ENCODE measurements around the gene INPP5B.

INPP5B gene

DNA sequence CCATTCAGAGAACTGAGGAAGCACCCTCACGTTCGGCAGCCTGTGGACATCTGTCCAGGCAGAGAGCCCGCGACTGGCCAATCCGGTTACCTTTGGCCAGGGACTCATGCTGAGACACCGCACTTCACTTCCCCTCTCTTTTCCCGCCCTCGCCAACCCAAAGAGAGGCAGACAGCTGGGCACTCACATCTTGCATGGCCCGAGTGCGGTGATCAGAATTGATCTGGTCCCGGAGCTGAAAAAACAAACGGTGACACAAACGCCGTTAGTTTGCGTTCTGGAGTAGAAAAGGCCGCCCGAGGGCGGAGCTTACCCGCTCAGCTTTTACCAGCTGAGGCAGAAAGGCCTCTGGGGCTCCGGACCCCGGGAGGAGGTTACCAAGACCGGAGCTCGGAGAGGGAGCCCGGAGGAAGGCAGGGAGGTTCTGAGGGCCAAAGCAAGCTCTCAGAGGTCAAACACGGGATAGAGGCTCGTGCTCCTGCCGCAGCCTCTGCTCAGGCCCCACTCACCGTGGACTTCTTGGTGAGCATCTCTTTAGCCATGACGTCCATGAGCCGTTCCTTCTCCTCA, 42.6 kb upstream of the INPP5B start:
- TF ChIP-seq, protein P1, sequence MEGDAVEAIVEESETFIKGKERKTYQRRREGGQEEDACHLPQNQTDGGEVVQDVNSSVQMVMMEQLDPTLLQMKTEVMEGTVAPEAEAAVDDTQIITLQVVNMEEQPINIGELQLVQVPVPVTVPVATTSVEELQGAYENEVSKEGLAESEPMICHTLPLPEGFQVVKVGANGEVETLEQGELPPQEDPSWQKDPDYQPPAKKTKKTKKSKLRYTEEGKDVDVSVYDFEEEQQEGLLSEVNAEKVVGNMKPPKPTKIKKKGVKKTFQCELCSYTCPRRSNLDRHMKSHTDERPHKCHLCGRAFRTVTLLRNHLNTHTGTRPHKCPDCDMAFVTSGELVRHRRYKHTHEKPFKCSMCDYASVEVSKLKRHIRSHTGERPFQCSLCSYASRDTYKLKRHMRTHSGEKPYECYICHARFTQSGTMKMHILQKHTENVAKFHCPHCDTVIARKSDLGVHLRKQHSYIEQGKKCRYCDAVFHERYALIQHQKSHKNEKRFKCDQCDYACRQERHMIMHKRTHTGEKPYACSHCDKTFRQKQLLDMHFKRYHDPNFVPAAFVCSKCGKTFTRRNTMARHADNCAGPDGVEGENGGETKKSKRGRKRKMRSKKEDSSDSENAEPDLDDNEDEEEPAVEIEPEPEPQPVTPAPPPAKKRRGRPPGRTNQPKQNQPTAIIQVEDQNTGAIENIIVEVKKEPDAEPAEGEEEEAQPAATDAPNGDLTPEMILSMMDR (conservative IDR thresholded peaks at IDR 0.05; ENCODE audit: low read length): no peak
- TF ChIP-seq EZH2phosphoT487 (IDR thresholded peaks at IDR 0.05; ENCODE audit: borderline replicate concordance): no peak
- Histone ChIP-seq H3K4me3 (ENCODE audit: low read length, poor library complexity, severe bottlenecking) (peak overlapping the region; percentile 79), H3K9me3 (ENCODE audit: insufficient read depth, low read depth, low read length) (no peaks in the 10 kb centered on the region), H3K4me1 (ENCODE audit: insufficient read depth, low read length, poor library complexity, severe bottlenecking) (peaks cover 10% of the 10 kb centered on the region), H3K36me3 (ENCODE audit: insufficient read depth, low read length) (peaks cover 20% of the 10 kb centered on the region; the same call in 1 of the 2 replicates), H3K27me3 (ENCODE audit: insufficient read depth, low read length, poor library complexity, severe bottlenecking) (no peaks in the 10 kb centered on the region), H3K9me2 (replicated peaks; ENCODE audit: low read depth, low read length) (no peaks in the 10 kb centered on the region), H3K4me2 (ENCODE audit: low read depth, low read length, poor library complexity, severe bottlenecking) (peak overlapping the region; percentile 65), H3K9ac (ENCODE audit: low read depth, low read length, poor library complexity, severe bottlenecking) (peak overlapping the region; percentile 83), H3F3A (ENCODE audit: low read depth) (no peaks in the 10 kb centered on the region; the same call in 1 of the 2 replicates), H2AFZ (ENCODE audit: low read length) (peak overlapping the region; percentile 77), H3K79me2 (ENCODE audit: insufficient read depth, low read length) (peaks cover 28% of the 10 kb centered on the region), H4K20me1 (ENCODE audit: insufficient read depth, low read length, poor library complexity, severe bottlenecking) (peaks cover 16% of the 10 kb centered on the region)

GRCh38 chr1:37987679-37988078, 40.8 kb upstream of the INPP5B start:
- H3K27me3 ChIP-seq (ENCODE audit: insufficient read depth, low read length, poor library complexity, severe bottlenecking): no peaks in the 10 kb centered on the region
- H3K79me2 ChIP-seq (ENCODE audit: insufficient read depth, low read length): peaks cover 28% of the 10 kb centered on the region
- H3K4me2 ChIP-seq (ENCODE audit: low read depth, low read length, poor library complexity, severe bottlenecking): peak overlapping the region; percentile 65
- H3K36me3 ChIP-seq (ENCODE audit: insufficient read depth, low read length): peaks cover 30% of the 10 kb centered on the region; the same call in 1 of the 2 replicates
- H3K4me3 ChIP-seq (ENCODE audit: low read length, poor library complexity, severe bottlenecking): peak overlapping the region; percentile 79
- no peaks in the 10 kb centered on the region for H3K9me2 ChIP-seq (replicated peaks; ENCODE audit: low read depth, low read length)
- peaks cover 16% of the 10 kb centered on the region for H4K20me1 ChIP-seq (ENCODE audit: insufficient read depth, low read length, poor library complexity, severe bottlenecking)
- no peak for TF ChIP-seq EZH2phosphoT487 (IDR thresholded peaks at IDR 0.05; ENCODE audit: borderline replicate concordance)
- TF ChIP-seq, protein P1 (conservative IDR thresholded peaks at IDR 0.05; ENCODE audit: low read length): no peak
- H3K9me3 ChIP-seq (ENCODE audit: insufficient read depth, low read depth, low read length): no peaks in the 10 kb centered on the region
- no peaks in the 10 kb centered on the region; the same call in 1 of the 2 replicates for H3F3A ChIP-seq (ENCODE audit: low read depth)
- H3K4me1 ChIP-seq (ENCODE audit: insufficient read depth, low read length, poor library complexity, severe bottlenecking): peaks cover 10% of the 10 kb centered on the region
- H3K9ac ChIP-seq (ENCODE audit: low read depth, low read length, poor library complexity, severe bottlenecking): peak overlapping the region; percentile 83
- no peak overlapping the region for H2AFZ ChIP-seq (ENCODE audit: low read length)

DNA sequence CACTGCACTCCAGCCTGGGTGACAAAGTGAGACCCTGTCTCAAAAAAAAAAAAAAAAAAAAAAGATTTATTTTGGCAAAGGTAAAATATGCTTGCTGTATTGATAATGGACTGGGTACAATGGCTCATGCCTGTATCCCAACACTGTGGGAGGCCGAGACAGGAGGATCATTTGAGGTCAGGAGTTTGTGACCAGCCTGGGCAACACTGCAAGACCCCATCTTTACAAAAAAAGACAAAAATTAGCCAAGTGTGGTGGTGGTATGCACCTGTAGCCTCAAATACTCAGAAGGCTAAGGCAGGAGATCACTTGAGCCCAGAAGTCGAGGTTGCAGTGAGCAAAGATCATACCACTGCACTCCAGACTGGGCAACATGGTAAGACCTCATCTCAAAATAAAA, 36.7 kb upstream of the INPP5B start:
- H3K36me3 ChIP-seq (ENCODE audit: insufficient read depth, low read length): peaks cover 69% of the 10 kb centered on the region
- H3K9ac ChIP-seq (ENCODE audit: low read depth, low read length, poor library complexity, severe bottlenecking): no peak overlapping the region
- H3K4me2 ChIP-seq (ENCODE audit: low read depth, low read length, poor library complexity, severe bottlenecking): no peak overlapping the region
- H3K9me3 ChIP-seq (ENCODE audit: insufficient read depth, low read depth, low read length): no peaks in the 10 kb centered on the region
- no peak overlapping the region for H2AFZ ChIP-seq (ENCODE audit: low read length)
- H4K20me1 ChIP-seq (ENCODE audit: insufficient read depth, low read length, poor library complexity, severe bottlenecking): peaks cover 12% of the 10 kb centered on the region
- peaks cover 15% of the 10 kb centered on the region for H3K79me2 ChIP-seq (ENCODE audit: insufficient read depth, low read length)
- H3F3A ChIP-seq (ENCODE audit: low read depth): no peaks in the 10 kb centered on the region
- no peak overlapping the region for H3K4me3 ChIP-seq (ENCODE audit: low read length, poor library complexity, severe bottlenecking)
- TF ChIP-seq EZH2phosphoT487 (IDR thresholded peaks at IDR 0.05; ENCODE audit: borderline replicate concordance): no peak
- TF ChIP-seq, protein P1 (conservative IDR thresholded peaks at IDR 0.05; ENCODE audit: low read length): no peak
- H3K9me2 ChIP-seq (replicated peaks; ENCODE audit: low read depth, low read length): no peaks in the 10 kb centered on the region
- no peaks in the 10 kb centered on the region for H3K27me3 ChIP-seq (ENCODE audit: insufficient read depth, low read length, poor library complexity, severe bottlenecking)
- H3K4me1 ChIP-seq (ENCODE audit: insufficient read depth, low read length, poor library complexity, severe bottlenecking): peaks cover 9% of the 10 kb centered on the region

Data from Loucy (cell line).